GM12891 (cell line): Measurements from ENCODE around the gene CEP104.

Source experiments
- PAX5 ChIP-seq: IDR thresholded peaks from 2 replicates; pipeline ENCODE4 v1.6.1; 2011; ENCODE audit warnings: low read length, moderate library complexity, mild to moderate bottlenecking; ENCODE audit not compliant: insufficient read depth, severe bottlenecking
- POLR2A ChIP-seq: IDR thresholded peaks from 2 replicates; pipeline ENCODE4 v1.6.1; 2011; ENCODE audit warnings: low read depth, low read length, control low read depth

DNA sequence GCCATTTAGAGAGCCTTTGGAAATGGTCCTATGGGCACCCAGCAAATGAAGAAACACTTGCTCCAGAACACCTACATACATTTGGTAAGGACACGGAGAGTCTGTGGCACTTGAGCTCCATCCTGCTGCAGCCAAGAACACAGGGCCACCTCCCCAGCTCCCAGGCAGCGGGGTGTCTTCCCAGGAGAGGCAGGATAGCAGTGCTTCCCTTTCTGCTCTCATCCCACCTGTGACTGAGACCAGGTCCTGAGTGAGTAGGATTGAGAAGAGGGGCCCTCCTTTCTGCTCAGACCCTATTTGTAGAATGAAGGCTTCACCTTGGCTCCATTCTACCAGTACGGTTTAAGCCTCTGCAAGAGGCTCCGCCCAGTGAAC lies 38.9 kb upstream of the CEP104 start:
- no peak for TF ChIP-seq POLR2A
- no peak for TF ChIP-seq PAX5
